ENCODE results near the gene IL10. TPM values are rescaled to one million over a fixed set of nuclear protein-coding genes. Genes with fewer than 3 reads are reported as not detected.

The IL10 gene
- total RNA-seq, 1 donor from 2014 or later = 2.7 TPM

DNA sequence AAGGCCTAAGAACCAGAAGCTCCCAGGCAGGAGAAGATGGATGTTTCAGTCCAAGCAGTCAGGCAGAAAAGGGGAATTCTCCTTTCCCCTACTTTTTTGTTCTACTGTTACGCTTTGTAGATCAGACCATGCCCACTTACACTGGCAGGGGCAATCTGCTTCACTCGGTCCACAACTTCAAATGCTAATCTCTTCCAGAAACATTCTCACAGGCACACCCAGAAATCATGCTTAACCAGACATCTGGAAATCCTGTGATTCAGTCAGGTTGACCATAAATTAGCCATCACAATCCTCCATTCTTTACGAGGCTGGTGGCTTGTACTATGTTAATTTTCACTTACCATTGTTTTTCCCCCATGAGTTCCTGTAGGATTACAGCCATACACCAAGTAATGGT, 23.8 kb upstream of the IL10 start:
- H3K4me1 ChIP-seq = no peaks in the 10 kb centered on the region
- intact Hi-C loops (cut with DNase I) = no loop called here
- no peaks in the 10 kb centered on the region for H3K9me3 ChIP-seq
- no peak for DNase-seq (ENCODE audit: extremely low spot score in 2 of 2)
- no peak for TF ChIP-seq POLR2A (IDR thresholded peaks at IDR 0.05)
- no peaks in the 10 kb centered on the region for H3K27me3 ChIP-seq
- no peaks in the 10 kb centered on the region for H3K36me3 ChIP-seq
- H3K27ac ChIP-seq = no peak overlapping the region
- no peak overlapping the region for H3K4me3 ChIP-seq

DNA sequence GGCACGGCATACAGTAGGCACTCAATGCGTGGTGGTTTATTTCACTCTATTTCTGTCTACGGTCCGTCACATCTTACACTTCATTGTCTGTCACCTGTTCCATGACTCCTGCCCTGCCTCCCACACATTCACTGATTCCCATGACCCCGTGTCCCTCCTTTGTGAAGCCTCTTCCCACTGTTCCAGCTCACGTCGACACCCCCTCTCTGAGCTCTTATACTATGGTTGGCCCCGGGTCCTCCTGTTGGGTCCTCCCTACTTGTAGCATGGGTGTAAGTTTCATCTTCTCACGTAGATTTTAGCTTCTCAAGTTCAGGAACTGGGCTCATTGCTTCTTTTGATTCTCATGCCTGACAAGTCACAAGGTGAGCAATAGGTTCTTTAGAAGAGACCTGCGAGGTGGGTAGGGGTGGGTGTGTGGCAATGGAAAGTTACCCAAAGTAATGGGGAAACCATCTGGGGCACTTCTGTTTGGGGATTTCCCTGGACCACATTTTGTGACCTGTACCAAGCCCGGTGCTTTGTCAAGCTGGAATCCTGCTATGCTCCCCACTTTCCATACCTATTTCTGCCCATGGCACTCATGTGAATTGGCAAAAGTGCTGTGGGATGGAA, 22.1 kb upstream of the IL10 start:
- Histone ChIP-seq H3K27me3 (no peaks in the 10 kb centered on the region), H3K36me3 (no peaks in the 10 kb centered on the region), H3K4me1 (no peaks in the 10 kb centered on the region), H3K9me3 (no peaks in the 10 kb centered on the region), H3K27ac (no peak overlapping the region), H3K4me3 (no peak overlapping the region)
- TF ChIP-seq, protein P1, sequence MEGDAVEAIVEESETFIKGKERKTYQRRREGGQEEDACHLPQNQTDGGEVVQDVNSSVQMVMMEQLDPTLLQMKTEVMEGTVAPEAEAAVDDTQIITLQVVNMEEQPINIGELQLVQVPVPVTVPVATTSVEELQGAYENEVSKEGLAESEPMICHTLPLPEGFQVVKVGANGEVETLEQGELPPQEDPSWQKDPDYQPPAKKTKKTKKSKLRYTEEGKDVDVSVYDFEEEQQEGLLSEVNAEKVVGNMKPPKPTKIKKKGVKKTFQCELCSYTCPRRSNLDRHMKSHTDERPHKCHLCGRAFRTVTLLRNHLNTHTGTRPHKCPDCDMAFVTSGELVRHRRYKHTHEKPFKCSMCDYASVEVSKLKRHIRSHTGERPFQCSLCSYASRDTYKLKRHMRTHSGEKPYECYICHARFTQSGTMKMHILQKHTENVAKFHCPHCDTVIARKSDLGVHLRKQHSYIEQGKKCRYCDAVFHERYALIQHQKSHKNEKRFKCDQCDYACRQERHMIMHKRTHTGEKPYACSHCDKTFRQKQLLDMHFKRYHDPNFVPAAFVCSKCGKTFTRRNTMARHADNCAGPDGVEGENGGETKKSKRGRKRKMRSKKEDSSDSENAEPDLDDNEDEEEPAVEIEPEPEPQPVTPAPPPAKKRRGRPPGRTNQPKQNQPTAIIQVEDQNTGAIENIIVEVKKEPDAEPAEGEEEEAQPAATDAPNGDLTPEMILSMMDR (IDR thresholded peaks at IDR 0.05) = no peak
- no peak for TF ChIP-seq POLR2A (IDR thresholded peaks at IDR 0.05)
- no peak for TF ChIP-seq POLR2AphosphoS5 (IDR thresholded peaks at IDR 0.05; ENCODE audit: insufficient read depth in 1 of 2, low read depth in 1 of 2)
- intact Hi-C loops (cut with DNase I) = no loop called here
- DNase-seq (ENCODE audit: extremely low spot score in 2 of 2) = no peak

GRCh38 chr1:206793620-206794019, 21.3 kb upstream of the IL10 start:
- H3K27ac ChIP-seq = no peak overlapping the region
- no peaks in the 10 kb centered on the region for H3K9me3 ChIP-seq
- TF ChIP-seq, protein P1 (IDR thresholded peaks at IDR 0.05) = no peak
- TF ChIP-seq POLR2A (IDR thresholded peaks at IDR 0.05) (no peak), POLR2AphosphoS5 (IDR thresholded peaks at IDR 0.05; ENCODE audit: insufficient read depth in 1 of 2, low read depth in 1 of 2) (no peak)
- H3K36me3 ChIP-seq = no peaks in the 10 kb centered on the region
- no peaks in the 10 kb centered on the region for H3K4me1 ChIP-seq
- no peaks in the 10 kb centered on the region for H3K27me3 ChIP-seq
- no peak for DNase-seq (ENCODE audit: extremely low spot score in 2 of 2)
- no peak overlapping the region for H3K4me3 ChIP-seq
- intact Hi-C loops (cut with DNase I) = no loop called here

DNA sequence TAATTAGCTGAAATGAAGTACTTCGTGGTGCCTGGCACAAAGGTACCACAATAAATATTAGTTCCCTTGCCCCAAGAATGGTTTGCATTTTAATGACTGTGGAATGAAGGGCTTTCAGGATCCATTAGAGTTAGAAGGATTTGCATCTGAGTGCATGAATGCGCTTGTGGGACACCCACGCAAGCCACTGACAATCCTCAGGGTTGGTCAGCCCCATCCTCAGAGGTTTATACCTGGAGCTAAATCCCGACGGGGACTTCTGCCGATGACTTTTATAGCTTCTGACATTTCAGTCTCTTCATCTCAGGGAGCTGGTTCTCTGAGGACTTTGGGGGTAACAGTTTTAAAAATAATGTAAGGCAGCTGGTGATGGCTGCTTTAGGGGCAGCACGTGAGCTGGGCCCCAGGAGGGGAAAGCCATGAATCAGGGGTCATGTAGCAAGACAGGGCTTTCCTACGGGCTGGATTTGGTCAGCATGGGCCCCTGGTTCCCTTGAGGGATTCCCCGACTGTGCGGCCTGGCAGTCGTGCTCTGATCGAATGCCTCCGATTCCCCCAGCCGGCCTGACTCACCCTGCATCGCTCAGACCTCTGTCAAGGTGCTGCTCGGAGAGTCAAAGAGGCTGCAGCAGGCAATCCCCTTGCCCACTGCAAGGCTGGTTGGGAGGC, 20.8 kb upstream of the IL10 start:
- Histone ChIP-seq H3K9me3 (no peaks in the 10 kb centered on the region), H3K4me1 (no peaks in the 10 kb centered on the region), H3K4me3 (no peak overlapping the region), H3K27me3 (no peaks in the 10 kb centered on the region), H3K27ac (no peak overlapping the region), H3K36me3 (no peaks in the 10 kb centered on the region)
- no peak for DNase-seq (ENCODE audit: extremely low spot score in 2 of 2)
- intact Hi-C loops (cut with DNase I) = no loop called here
- TF ChIP-seq, protein P1 (IDR thresholded peaks at IDR 0.05) = no peak

GRCh38 chr1:206790502-206791250, 18.4 kb upstream of the IL10 start:
- Histone ChIP-seq H3K4me3 (no peak overlapping the region), H3K9me3 (no peaks in the 10 kb centered on the region), H3K27ac (no peak overlapping the region), H3K4me1 (no peaks in the 10 kb centered on the region), H3K27me3 (no peaks in the 10 kb centered on the region), H3K36me3 (no peaks in the 10 kb centered on the region)
- DNase-seq (ENCODE audit: extremely low spot score in 2 of 2) = no peak
- intact Hi-C loops (cut with DNase I) = no loop called here
- no peak for TF ChIP-seq POLR2A (IDR thresholded peaks at IDR 0.05)
- no peak for TF ChIP-seq POLR2AphosphoS5 (IDR thresholded peaks at IDR 0.05; ENCODE audit: insufficient read depth in 1 of 2, low read depth in 1 of 2)
- TF ChIP-seq, protein P1 (IDR thresholded peaks at IDR 0.05) = no peak

Measured in vagina (tissue), 2 donors.